Bronchial epithelial cell (primary cell): ENCODE measurements around the gene ACBD6. TPM values are rescaled to one million over a fixed set of nuclear protein-coding genes. Genes with fewer than 3 reads are reported as not detected.

ENCODE experiments used
- DNase-seq: peaks from one replicate; pipeline ENCODE4 v3.0.0-alpha.2; 2010; ENCODE audit warnings: low read depth
- FAIRE-seq: peaks from 2 replicates; lab custom pipeline; 2011; peaks lifted over from hg19 to GRCh38; lab: Jason Lieb, UNC
- H3K27me3 ChIP-seq: 2 replicates; pipeline ENCODE4 v1.5.1; 2011; ENCODE audit warnings: low read length; ENCODE audit not compliant: control insufficient read depth, insufficient read depth
- H3K36me3 ChIP-seq: 2 replicates; pipeline ENCODE4 v1.5.1; 2011; ENCODE audit warnings: low read length; ENCODE audit not compliant: control insufficient read depth, insufficient read depth
- H3K4me3 ChIP-seq: 2 replicates; pipeline ENCODE4 v1.5.1; 2011; ENCODE audit warnings: mild to moderate bottlenecking, low read depth, low read length, control low read depth
- CTCF ChIP-seq: IDR thresholded peaks from 2 replicates; pipeline ENCODE4 v1.5.1; 2011; ENCODE audit warnings: mild to moderate bottlenecking, moderate library complexity, low read length, control low read depth, inconsistent platforms; ENCODE audit not compliant: insufficient read depth, severe bottlenecking
- total RNA-seq: library from RNA; depleted of rRNA; stranded (reverse); fragments of >200 nt; gene quantifications from 2 replicates; pipeline ENCODE4 v1.2.1, GENCODE V29; 2014

Gene ACBD6
- total RNA-seq, 1 donor from 2014 or later = 118 TPM

DNA sequence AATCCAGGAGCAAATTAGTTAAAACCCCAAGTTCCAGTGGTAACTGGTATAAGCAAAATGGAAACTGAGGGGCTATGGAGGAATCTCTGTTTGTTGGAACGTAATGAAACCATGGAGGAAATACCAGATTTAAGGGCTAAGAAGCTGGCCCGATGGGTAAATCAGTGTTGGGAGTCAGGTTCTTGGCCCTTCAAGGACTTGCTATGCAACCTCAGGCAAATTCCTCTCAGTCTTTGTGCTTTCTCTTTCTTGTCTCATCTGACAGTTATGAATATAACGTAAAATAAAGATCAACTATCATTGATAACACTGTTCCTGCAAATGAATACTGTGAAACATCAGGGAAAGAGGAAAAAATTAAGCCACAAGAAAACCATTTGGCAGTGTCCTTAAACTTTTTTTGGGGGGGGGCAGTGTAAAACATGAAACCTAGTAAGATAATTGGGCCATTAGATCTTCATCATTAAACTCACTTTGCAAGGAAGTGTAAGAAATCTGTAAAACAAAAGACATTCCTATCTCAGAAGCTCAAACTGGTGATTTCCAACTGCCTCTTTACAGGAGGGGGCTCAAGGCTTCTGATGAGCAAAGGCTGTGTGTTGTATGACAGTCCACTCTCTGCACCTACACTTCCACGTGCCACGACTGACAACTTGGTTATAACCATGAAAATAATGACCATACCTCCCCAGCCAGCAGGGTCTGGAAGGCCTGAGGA, 224.7 kb downstream of the ACBD6 start:
- H3K4me3 ChIP-seq = no peak overlapping the region
- TF ChIP-seq CTCF = no peak
- H3K36me3 ChIP-seq = peaks cover 7% of the 10 kb centered on the region
- H3K27me3 ChIP-seq = no peaks in the 10 kb centered on the region
- DNase-seq = no peak
- FAIRE-seq = no peak

DNA sequence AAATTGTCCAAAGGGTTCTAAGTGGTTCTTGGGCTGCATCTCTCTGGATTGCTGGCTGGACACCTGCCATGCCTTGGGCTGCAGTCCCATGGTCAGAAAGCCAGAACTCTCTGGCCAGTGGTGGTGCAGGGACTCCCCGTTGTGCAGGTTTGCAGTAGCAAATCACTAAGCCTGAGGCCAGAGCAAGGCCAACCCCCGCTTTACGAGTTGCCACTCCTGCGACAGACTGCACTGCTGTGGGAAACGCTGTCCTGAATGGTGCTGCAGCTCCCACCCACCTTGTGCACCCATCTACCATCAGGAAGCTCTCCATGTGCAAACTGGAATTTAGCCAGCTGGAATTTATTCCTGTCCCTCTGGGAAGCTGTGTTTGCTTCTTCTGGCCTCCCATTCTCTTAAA, 226.7 kb downstream of the ACBD6 start:
- no peak for FAIRE-seq
- Histone ChIP-seq H3K36me3 (peaks cover 5% of the 10 kb centered on the region), H3K27me3 (no peaks in the 10 kb centered on the region), H3K4me3 (no peak overlapping the region)
- DNase-seq = no peak
- TF ChIP-seq CTCF = no peak

DNA sequence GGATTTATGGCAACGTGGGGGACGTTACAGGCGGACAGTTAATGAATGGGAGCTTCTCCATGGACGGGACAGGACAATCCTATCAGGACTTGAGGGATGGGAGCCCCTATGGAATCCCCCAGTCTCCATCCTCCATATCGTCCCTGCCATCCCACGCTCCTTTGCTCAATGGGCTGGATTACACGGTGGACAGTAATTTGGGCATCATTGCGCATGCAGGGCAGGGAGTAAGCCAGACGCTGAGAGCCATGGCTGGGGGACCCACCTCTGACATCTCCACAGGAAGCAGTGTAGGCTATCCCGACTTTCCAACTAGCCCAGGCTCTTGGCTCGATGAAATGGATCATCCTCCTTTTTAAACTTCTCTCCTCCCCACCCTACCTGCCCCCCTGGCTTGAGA, 228.2 kb downstream of the ACBD6 start:
- DNase-seq = no peak
- H3K36me3 ChIP-seq = peaks cover 5% of the 10 kb centered on the region
- FAIRE-seq = no peak
- H3K4me3 ChIP-seq = no peak overlapping the region
- H3K27me3 ChIP-seq = no peaks in the 10 kb centered on the region
- TF ChIP-seq CTCF = no peak

DNA sequence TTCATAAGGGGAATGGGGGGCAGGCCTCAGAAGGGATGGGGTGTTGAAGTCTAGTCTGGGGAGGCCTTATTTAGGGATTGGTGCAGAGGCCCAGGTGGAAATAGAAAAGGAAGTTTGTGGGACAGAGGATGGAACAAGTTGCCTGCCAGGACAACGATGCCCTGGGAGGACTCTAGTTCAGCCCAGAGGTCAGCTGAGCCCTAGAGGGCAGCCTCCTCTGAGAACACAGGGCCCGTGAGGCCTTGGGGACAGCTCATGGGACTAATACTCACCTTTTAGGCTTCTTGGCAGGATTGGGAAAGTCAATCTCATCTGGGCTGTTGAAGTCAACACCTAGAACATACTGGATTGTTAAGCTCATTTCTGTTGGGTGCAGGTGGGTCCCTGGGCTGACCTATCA, 229.3 kb downstream of the ACBD6 start:
- FAIRE-seq (no peak), DNase-seq (no peak)
- no peaks in the 10 kb centered on the region for H3K27me3 ChIP-seq
- H3K36me3 ChIP-seq = peaks cover 1% of the 10 kb centered on the region
- no peak for TF ChIP-seq CTCF
- H3K4me3 ChIP-seq = no peak overlapping the region

DNA sequence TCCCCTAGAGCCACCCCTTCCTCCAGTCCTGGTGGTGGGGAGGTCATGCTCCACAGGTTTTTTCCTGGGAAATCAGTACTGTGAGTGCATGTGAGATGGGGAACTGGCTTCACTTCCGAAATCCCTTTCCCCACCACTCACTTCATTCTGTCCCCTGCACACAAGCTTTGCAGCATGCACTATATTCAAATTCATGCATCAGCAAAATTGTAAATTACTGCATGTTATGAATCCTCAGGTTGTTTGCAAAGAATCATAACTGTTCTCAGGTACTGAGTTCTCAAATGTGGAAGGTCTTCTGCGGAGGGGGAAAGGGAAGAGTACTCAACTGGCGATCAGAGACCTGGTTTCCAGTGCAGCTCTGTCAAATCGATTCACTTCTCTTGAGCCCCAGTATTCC, 230.0 kb downstream of the ACBD6 start:
- Histone ChIP-seq H3K36me3 (peaks cover 1% of the 10 kb centered on the region), H3K27me3 (no peaks in the 10 kb centered on the region), H3K4me3 (no peak overlapping the region)
- DNase-seq (no peak), FAIRE-seq (no peak)
- no peak for TF ChIP-seq CTCF
